MM.1S (cell line): ENCODE data around the gene VPS25.

Experiments used
- DNase-seq: peaks from one replicate; pipeline ENCODE4 v3.0.0-alpha.2; 2015
- H2AFZ ChIP-seq: fragments of 300-600 bp; sonication (generic); 2 replicates; pipeline ENCODE4 v1.6.0; 2016; ENCODE audit warnings: antibody characterized with exemption, low read length
- H3F3A ChIP-seq: fragments of 300-600 bp; sonication (generic); 2 replicates; pipeline ENCODE4 v1.6.1; 2016; ENCODE audit warnings: mild to moderate bottlenecking, antibody characterized with exemption, low read length, moderate library complexity, mixed read lengths; ENCODE audit not compliant: insufficient read depth
- H3K27ac ChIP-seq: fragments of 300-600 bp; sonication (generic); 2 replicates; pipeline ENCODE4 v1.5.1; 2016; ENCODE audit warnings: mild to moderate bottlenecking, low read length
- H3K27me3 ChIP-seq: fragments of 300-600 bp; sonication (generic); replicated peaks from 2 replicates; pipeline ENCODE4 v1.6.0; 2016; ENCODE audit warnings: low read length; ENCODE audit not compliant: insufficient read depth
- H3K36me3 ChIP-seq: fragments of 300-600 bp; sonication (generic); replicated peaks from 2 replicates; pipeline ENCODE4 v1.6.1; 2016; ENCODE audit warnings: mild to moderate bottlenecking, low read length, mixed read lengths; ENCODE audit not compliant: insufficient read depth
- H3K4me1 ChIP-seq: fragments of 300-600 bp; sonication (generic); 2 replicates; pipeline ENCODE4 v1.6.1; 2016; ENCODE audit warnings: low read length, mixed read lengths
- H3K4me2 ChIP-seq: fragments of 300-600 bp; sonication (generic); 2 replicates; pipeline ENCODE4 v1.6.0; 2016; ENCODE audit warnings: low read depth, low read length
- H3K4me3 ChIP-seq: fragments of 300-600 bp; sonication (generic); 2 replicates; pipeline ENCODE4 v1.5.1; 2016; ENCODE audit warnings: low read length, mixed read lengths
- H3K79me2 ChIP-seq: fragments of 300-600 bp; sonication (generic); 2 replicates; pipeline ENCODE4 v1.6.1; 2016; ENCODE audit warnings: mixed run types, low read length, mixed read lengths
- H3K9ac ChIP-seq: fragments of 300-600 bp; sonication (generic); 2 replicates; pipeline ENCODE4 v1.6.1; 2016; ENCODE audit warnings: low read length, mixed read lengths
- H3K9me2 ChIP-seq: fragments of 300-600 bp; sonication (generic); replicated peaks from 2 replicates; pipeline ENCODE4 v1.6.1; 2016; ENCODE audit warnings: mild to moderate bottlenecking, low read length, mixed read lengths; ENCODE audit not compliant: insufficient read depth
- H3K9me3 ChIP-seq: fragments of 300-600 bp; sonication (generic); replicated peaks from 2 replicates; pipeline ENCODE4 v1.6.1; 2016; ENCODE audit warnings: mild to moderate bottlenecking, low read length, mixed read lengths; ENCODE audit not compliant: insufficient read depth
- H4K20me1 ChIP-seq: fragments of 300-600 bp; sonication (generic); 2 replicates; pipeline ENCODE4 v1.6.1; 2016; ENCODE audit warnings: mild to moderate bottlenecking, low read length, moderate library complexity, mixed read lengths; ENCODE audit not compliant: insufficient read depth
- CTCF ChIP-seq: fragments of 300-600 bp; sonication (generic); IDR thresholded peaks from 2 replicates; pipeline ENCODE4 v1.5.1; 2016; ENCODE audit warnings: antibody characterized with exemption, low read length, mixed read lengths
- EZH2 ChIP-seq: fragments of 300-600 bp; sonication (generic); optimal IDR thresholded peaks from 2 replicates; pipeline ENCODE3; 2017; ENCODE audit warnings: low read depth, mild to moderate bottlenecking, antibody characterized with exemption, low read length, mixed read lengths
- EZH2phosphoT487 ChIP-seq: fragments of 300-600 bp; sonication (generic); IDR thresholded peaks from 2 replicates; pipeline ENCODE4 v1.6.1; 2018; ENCODE audit warnings: antibody characterized with exemption, low read length

The VPS25 gene

GRCh38 chr17:42780851-42781638 is 7.8 kb downstream of the VPS25 start:
- no peak overlapping the region for H3K4me3 ChIP-seq
- H3K27me3 ChIP-seq: peaks cover 54% of the 10 kb centered on the region

GRCh38 chr17:42781639-42782165 is 8.5 kb downstream of the VPS25 start:
- H3K4me2 ChIP-seq: no peak overlapping the region
- H3K9me2 ChIP-seq: no peaks in the 10 kb centered on the region
- H3K79me2 ChIP-seq: no peaks in the 10 kb centered on the region
- H3K27ac ChIP-seq: no peak overlapping the region
- H3K4me3 ChIP-seq: no peak overlapping the region
- peaks cover 60% of the 10 kb centered on the region for H3K27me3 ChIP-seq
- no peak overlapping the region for H3K9ac ChIP-seq
- H3K4me1 ChIP-seq: no peaks in the 10 kb centered on the region
- no peaks in the 10 kb centered on the region for H3K36me3 ChIP-seq
- TF ChIP-seq EZH2 (no peak), EZH2phosphoT487 (no peak), CTCF (no peak)
- no peak overlapping the region for H2AFZ ChIP-seq
- H3K9me3 ChIP-seq: no peaks in the 10 kb centered on the region
- H4K20me1 ChIP-seq: no peaks in the 10 kb centered on the region
- H3F3A ChIP-seq: no peaks in the 10 kb centered on the region
- DNase-seq: no peak

More at GRCh38 chr17:42780851-42781638, 7.8 kb downstream of the VPS25 start:
- TF ChIP-seq EZH2 (no peak), CTCF (no peak)
- H3K9me2 ChIP-seq: no peaks in the 10 kb centered on the region
- H3K9me3 ChIP-seq: no peaks in the 10 kb centered on the region
- peaks cover under 1% of the 10 kb centered on the region; the same call in 1 of the 2 replicates for H3K4me1 ChIP-seq
- H3K79me2 ChIP-seq: no peaks in the 10 kb centered on the region
- no peak overlapping the region for H3K9ac ChIP-seq
- H3F3A ChIP-seq: no peaks in the 10 kb centered on the region
- no peak overlapping the region for H3K27ac ChIP-seq
- no peak overlapping the region for H2AFZ ChIP-seq
- no peak for DNase-seq
- H4K20me1 ChIP-seq: no peaks in the 10 kb centered on the region
- no peaks in the 10 kb centered on the region for H3K36me3 ChIP-seq
- H3K4me2 ChIP-seq: no peak overlapping the region

GRCh38 chr17:42782166-42783061 is 9.2 kb downstream of the VPS25 start:
- Histone ChIP-seq H3K4me3 (no peak overlapping the region), H3K4me2 (no peak overlapping the region), H3K4me1 (no peaks in the 10 kb centered on the region), H3K9me3 (no peaks in the 10 kb centered on the region), H3K9ac (no peak overlapping the region), H3K9me2 (no peaks in the 10 kb centered on the region), H3K79me2 (no peaks in the 10 kb centered on the region), H3K27me3 (peaks cover 68% of the 10 kb centered on the region), H3K27ac (no peak overlapping the region), H3F3A (no peaks in the 10 kb centered on the region), H4K20me1 (no peaks in the 10 kb centered on the region), H2AFZ (no peak overlapping the region), H3K36me3 (no peaks in the 10 kb centered on the region)
- no peak for TF ChIP-seq EZH2
- TF ChIP-seq CTCF: no peak
- no peak for TF ChIP-seq EZH2phosphoT487
- no peak for DNase-seq
